K562 (cell line): Measurements from ENCODE around the gene PGA3. TPM values are rescaled to one million over a fixed set of nuclear protein-coding genes. Genes with fewer than 3 reads are reported as not detected.
A peak's percentile ranks its signal among the peaks of the same experiment; 100 is the strongest.

Experiments
- CBFB ChIP-seq: sonication (generic); formaldehyde crosslinking; IDR thresholded peaks from 2 replicates; pipeline ENCODE4 v1.4.0; 2020; ENCODE audit warnings: mild to moderate bottlenecking, missing genetic modification reagents
- COPS2 ChIP-seq: fragments of 450-650 bp; conservative IDR thresholded peaks from 2 replicates; pipeline ENCODE4 v1.6.1; 2016; ENCODE audit warnings: mild to moderate bottlenecking, moderate library complexity
- EP300 ChIP-seq: IDR thresholded peaks from 2 replicates; pipeline ENCODE4 v1.6.1; 2012; ENCODE audit warnings: low read length, improper control_type of control experiment
- FIP1L1 ChIP-seq: fragments of 200-400 bp; formaldehyde crosslinking; IDR thresholded peaks from 2 replicates; pipeline ENCODE4 v1.6.1; 2018; ENCODE audit warnings: mild to moderate bottlenecking, low read depth, low read length; ENCODE audit not compliant: poor library complexity, severe bottlenecking
- FOXJ3 ChIP-seq: sonication (generic); formaldehyde crosslinking; IDR thresholded peaks from 2 replicates; pipeline ENCODE4 v1.4.0; 2020; ENCODE audit warnings: mild to moderate bottlenecking, missing genetic modification reagents
- FOXM1 ChIP-seq, 2 experiments: fragments of 450-650 bp in 1 of 2; sonication (generic) in 1 of 2; formaldehyde crosslinking in 1 of 2; IDR thresholded peaks; 2 replicates each; pipeline versions ENCODE4 v1.6.1 to v1.9.0; 2017 to 2022; ENCODE audit warnings: low read depth in 2 of 2, mild to moderate bottlenecking in 2 of 2, missing genetic modification reagents in 1 of 2, moderate library complexity in 1 of 2
- HMG20A ChIP-seq: fragments of 450-650 bp; formaldehyde crosslinking; conservative IDR thresholded peaks from 2 replicates; pipeline ENCODE4 v1.4.0; 2020; ENCODE audit warnings: mild to moderate bottlenecking, mixed read lengths
- MEIS2 ChIP-seq: fragments of 450-650 bp; IDR thresholded peaks from 2 replicates; pipeline ENCODE4 v1.6.1; 2014; ENCODE audit warnings: mild to moderate bottlenecking; ENCODE audit not compliant: partially characterized antibody
- MTA1 ChIP-seq: fragments of 450-650 bp; IDR thresholded peaks from 2 replicates; pipeline ENCODE4 v1.6.1; 2017; ENCODE audit warnings: borderline replicate concordance
- PHB ChIP-seq: fragments of 250-450 bp; sonication (Bioruptor Pico); IDR thresholded peaks from 2 replicates; pipeline ENCODE4 v1.5.0; 2021
- RNF2 ChIP-seq: sonication (generic); IDR thresholded peaks from 2 replicates; pipeline ENCODE4 v1.6.1; 2016
- SOX6 ChIP-seq: fragments of 450-650 bp; IDR thresholded peaks from 2 replicates; pipeline ENCODE4 v1.6.1; 2014; ENCODE audit warnings: mild to moderate bottlenecking
- SREBF1 ChIP-seq: fragments of 150-350 bp; IDR thresholded peaks from 2 replicates; pipeline ENCODE4 v1.6.1; 2014; ENCODE audit warnings: antibody characterized with exemption, low read depth, low read length, borderline replicate concordance
- ZBTB1 ChIP-seq: sonication (generic); formaldehyde crosslinking; IDR thresholded peaks from 2 replicates; pipeline ENCODE4 v1.8.1; 2023; ENCODE audit warnings: missing genetic modification reagents, low read depth, mild to moderate bottlenecking, borderline replicate concordance
- ZNF146 ChIP-seq: IDR thresholded peaks from one replicate; pipeline ENCODE4 v1.6.1; 2018; ENCODE audit warnings: missing compliant biosample characterization; ENCODE audit not compliant: unreplicated experiment
- ZNF57 ChIP-seq: fragments of 450-650 bp; formaldehyde crosslinking; IDR thresholded peaks from 2 replicates; pipeline ENCODE4 v1.4.0; 2020; ENCODE audit warnings: mild to moderate bottlenecking, moderate library complexity
- ZNF586 ChIP-seq: fragments of 450-650 bp; formaldehyde crosslinking; conservative IDR thresholded peaks from 2 replicates; pipeline ENCODE4 v1.4.0; 2020; ENCODE audit warnings: mild to moderate bottlenecking, moderate library complexity
- ZNF785 ChIP-seq: fragments of 250-450 bp; sonication (Bioruptor Pico); IDR thresholded peaks from 2 replicates; pipeline ENCODE4 v1.4.0; 2020; ENCODE audit warnings: mild to moderate bottlenecking
- polyA plus RNA-seq, 8 experiments: library from polyadenylated mRNA; depleted of rRNA in 4 of 8; stranded (reverse) in 5 of 8; unstranded in 3 of 8; fragments of >200 nt; fragmentation: Nextera tagmentation in 2 of 8; fragmentation: Illumina TruSeq in 1 of 8; extraction: Ambion mirVana in 2 of 8; extraction: Trizol in 1 of 8; gene quantifications; 2 replicates each; pipeline versions ENCODE4 v1.2.1 to v1.2.3, GENCODE V29; 2011 to 2014; ENCODE audit warnings: inconsistent platforms in 1 of 8, missing spikeins in 1 of 8
- total RNA-seq, 7 experiments: library from RNA; depleted of rRNA in 6 of 7; stranded (reverse); fragments of >200 nt in 6 of 7; fragmentation: Illumina TruSeq in 2 of 7; extraction: Trizol in 2 of 7; gene quantifications; 2 replicates each; pipeline versions ENCODE4 v1.2.1 to v1.2.3, GENCODE V29; 2011 to 2021; ENCODE audit warnings: low replicate concordance in 1 of 7
- TF ChIP-seq, protein P1 (sequence below): IDR thresholded peaks from 2 replicates; pipeline ENCODE4 v1.6.1; 2016; ENCODE audit warnings: missing genetic modification characterization, missing compliant biosample characterization
- TF ChIP-seq, protein P2 (sequence below): sonication (generic); formaldehyde crosslinking; IDR thresholded peaks from 2 replicates; pipeline ENCODE4 v1.8.0; 2022; ENCODE audit warnings: missing genetic modification reagents, mild to moderate bottlenecking, borderline replicate concordance
- TF ChIP-seq, protein P3 (sequence below): fragments of 450-650 bp; IDR thresholded peaks from 2 replicates; pipeline ENCODE4 v1.6.1; 2016; ENCODE audit warnings: mild to moderate bottlenecking
- TF ChIP-seq, protein P4 (sequence below): fragments of 250-450 bp; sonication (Bioruptor Pico); IDR thresholded peaks from 2 replicates; pipeline ENCODE4 v1.6.1; 2021; ENCODE audit warnings: mild to moderate bottlenecking

Gene PGA3
- total and polyA plus RNA-seq, 9 of the 15 experiments (the other 6 are each of a cell fraction or from before 2014, with no cell fraction given) = 0.15 to 0.18 (median 0.18) TPM; not detected in 6

DNA sequence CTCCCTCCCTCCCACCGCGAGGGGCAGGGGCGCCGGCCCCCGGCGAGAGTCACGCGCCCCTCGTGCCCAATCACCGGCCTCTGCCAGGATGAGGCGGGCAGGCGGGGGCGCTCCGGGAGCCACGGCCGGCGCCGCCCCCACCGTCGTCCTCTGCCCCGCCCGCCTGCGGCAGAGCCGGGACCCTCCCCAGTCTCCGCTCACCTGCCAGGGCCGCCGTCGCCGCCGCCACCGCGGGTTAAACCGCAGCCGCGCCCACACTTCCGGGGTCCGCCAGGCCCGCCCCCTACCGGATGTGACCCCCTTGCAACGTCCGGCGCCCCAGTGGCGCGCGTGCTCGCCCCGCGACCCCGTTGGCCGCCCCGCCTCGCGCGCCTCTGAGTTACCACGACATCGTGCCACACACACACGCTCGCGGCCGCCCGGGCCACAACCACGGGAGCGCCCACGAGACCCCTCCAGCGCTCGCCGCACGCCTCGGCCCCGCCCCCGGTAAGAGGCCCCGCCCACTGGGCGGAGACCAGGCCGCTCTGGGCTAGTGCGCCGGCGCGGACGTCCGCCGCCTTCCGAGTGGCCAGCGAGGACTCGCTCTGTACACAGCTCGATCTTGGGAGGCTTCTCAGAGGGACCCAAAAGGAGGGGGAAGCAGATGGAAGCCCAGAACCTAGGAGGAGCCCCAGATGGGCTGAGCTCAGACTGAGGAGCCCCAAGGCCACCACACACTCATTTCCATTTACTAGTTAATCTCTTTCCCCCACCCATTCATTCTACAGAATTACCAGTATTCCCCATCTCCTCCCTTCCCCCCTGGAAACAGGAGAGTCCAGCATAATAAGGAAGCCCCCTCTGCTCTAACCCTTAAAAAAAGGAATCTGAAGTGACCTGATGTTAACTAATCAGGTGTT lies 41.9 kb upstream of the PGA3 start, which contains the start of gene VPS37C (continued):
- TF ChIP-seq, protein P1, sequence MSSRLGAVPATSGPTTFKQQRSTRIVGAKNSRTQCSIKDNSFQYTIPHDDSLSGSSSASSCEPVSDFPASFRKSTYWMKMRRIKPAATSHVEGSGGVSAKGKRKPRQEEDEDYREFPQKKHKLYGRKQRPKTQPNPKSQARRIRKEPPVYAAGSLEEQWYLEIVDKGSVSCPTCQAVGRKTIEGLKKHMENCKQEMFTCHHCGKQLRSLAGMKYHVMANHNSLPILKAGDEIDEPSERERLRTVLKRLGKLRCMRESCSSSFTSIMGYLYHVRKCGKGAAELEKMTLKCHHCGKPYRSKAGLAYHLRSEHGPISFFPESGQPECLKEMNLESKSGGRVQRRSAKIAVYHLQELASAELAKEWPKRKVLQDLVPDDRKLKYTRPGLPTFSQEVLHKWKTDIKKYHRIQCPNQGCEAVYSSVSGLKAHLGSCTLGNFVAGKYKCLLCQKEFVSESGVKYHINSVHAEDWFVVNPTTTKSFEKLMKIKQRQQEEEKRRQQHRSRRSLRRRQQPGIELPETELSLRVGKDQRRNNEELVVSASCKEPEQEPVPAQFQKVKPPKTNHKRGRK = no peak
- TF ChIP-seq, protein P2, sequence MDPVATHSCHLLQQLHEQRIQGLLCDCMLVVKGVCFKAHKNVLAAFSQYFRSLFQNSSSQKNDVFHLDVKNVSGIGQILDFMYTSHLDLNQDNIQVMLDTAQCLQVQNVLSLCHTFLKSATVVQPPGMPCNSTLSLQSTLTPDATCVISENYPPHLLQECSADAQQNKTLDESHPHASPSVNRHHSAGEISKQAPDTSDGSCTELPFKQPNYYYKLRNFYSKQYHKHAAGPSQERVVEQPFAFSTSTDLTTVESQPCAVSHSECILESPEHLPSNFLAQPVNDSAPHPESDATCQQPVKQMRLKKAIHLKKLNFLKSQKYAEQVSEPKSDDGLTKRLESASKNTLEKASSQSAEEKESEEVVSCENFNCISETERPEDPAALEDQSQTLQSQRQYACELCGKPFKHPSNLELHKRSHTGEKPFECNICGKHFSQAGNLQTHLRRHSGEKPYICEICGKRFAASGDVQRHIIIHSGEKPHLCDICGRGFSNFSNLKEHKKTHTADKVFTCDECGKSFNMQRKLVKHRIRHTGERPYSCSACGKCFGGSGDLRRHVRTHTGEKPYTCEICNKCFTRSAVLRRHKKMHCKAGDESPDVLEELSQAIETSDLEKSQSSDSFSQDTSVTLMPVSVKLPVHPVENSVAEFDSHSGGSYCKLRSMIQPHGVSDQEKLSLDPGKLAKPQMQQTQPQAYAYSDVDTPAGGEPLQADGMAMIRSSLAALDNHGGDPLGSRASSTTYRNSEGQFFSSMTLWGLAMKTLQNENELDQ = no peak
- no peak for TF ChIP-seq MEIS2
- no peak for TF ChIP-seq EP300
- no peak for TF ChIP-seq SREBF1
- no peak for TF ChIP-seq ZNF146 (CRISPR knock-in tag)
- no peak for TF ChIP-seq MTA1
- peak; percentile 100 for TF ChIP-seq ZBTB1 (CRISPR knock-in tag)
- TF ChIP-seq ZNF57 (CRISPR knock-in tag) = no peak
- peak; percentile 41 for TF ChIP-seq SOX6
- TF ChIP-seq PHB (CRISPR knock-in tag) = no peak
- no peak for TF ChIP-seq FOXJ3
- TF ChIP-seq HMG20A (CRISPR knock-in tag) = no peak
- TF ChIP-seq COPS2 = no peak
- TF ChIP-seq, protein P3, sequence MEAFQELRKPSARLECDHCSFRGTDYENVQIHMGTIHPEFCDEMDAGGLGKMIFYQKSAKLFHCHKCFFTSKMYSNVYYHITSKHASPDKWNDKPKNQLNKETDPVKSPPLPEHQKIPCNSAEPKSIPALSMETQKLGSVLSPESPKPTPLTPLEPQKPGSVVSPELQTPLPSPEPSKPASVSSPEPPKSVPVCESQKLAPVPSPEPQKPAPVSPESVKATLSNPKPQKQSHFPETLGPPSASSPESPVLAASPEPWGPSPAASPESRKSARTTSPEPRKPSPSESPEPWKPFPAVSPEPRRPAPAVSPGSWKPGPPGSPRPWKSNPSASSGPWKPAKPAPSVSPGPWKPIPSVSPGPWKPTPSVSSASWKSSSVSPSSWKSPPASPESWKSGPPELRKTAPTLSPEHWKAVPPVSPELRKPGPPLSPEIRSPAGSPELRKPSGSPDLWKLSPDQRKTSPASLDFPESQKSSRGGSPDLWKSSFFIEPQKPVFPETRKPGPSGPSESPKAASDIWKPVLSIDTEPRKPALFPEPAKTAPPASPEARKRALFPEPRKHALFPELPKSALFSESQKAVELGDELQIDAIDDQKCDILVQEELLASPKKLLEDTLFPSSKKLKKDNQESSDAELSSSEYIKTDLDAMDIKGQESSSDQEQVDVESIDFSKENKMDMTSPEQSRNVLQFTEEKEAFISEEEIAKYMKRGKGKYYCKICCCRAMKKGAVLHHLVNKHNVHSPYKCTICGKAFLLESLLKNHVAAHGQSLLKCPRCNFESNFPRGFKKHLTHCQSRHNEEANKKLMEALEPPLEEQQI = no peak
- no peak for TF ChIP-seq ZNF785 (CRISPR knock-in tag)
- TF ChIP-seq, protein P4, sequence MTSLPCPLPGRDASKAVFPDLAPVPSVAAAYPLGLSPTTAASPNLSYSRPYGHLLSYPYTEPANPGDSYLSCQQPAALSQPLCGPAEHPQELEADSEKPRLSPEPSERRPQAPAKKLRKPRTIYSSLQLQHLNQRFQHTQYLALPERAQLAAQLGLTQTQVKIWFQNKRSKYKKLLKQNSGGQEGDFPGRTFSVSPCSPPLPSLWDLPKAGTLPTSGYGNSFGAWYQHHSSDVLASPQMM (CRISPR knock-in tag) = no peak
- TF ChIP-seq RNF2 = no peak
- peak; percentile 71 for TF ChIP-seq FIP1L1
- TF ChIP-seq FOXM1 (IDR thresholded peaks at IDR 0.05; ENCODE audit: low read depth) = no peak
- no peak; the same call in 1 of the 2 replicates for TF ChIP-seq FOXM1 (CRISPR knock-in tag; IDR thresholded peaks at IDR 0.05; ENCODE audit: low read depth)
- no peak for TF ChIP-seq CBFB (CRISPR knock-in tag)
- TF ChIP-seq ZNF586 (CRISPR knock-in tag) = no peak
